Right atrium auricular region (tissue), 2 donors: ENCODE data around the gene NFIX. TPM values are rescaled to one million over a fixed set of nuclear protein-coding genes. Genes with fewer than 3 reads are reported as not detected.

ENCODE experiments used
- DNase-seq: peaks from one replicate; pipeline ENCODE4 v3.0.0-alpha.2; 2019; ENCODE audit warnings: low spot score
- H3K27ac ChIP-seq, 2 donors: fragments of 200-600 bp; sonication (generic); 1 replicate in 1 of 2; 2 replicates in 1 of 2; pipeline ENCODE4 v1.5.1; 2016 to 2019
- H3K27me3 ChIP-seq, 2 donors: fragments of 200-600 bp; sonication (generic); one replicate each; pipeline versions ENCODE4 v1.5.1 to v1.6.0; 2017 to 2019
- H3K36me3 ChIP-seq: fragments of 200-600 bp; sonication (generic); one replicate; pipeline ENCODE4 v1.5.1; 2016
- H3K4me1 ChIP-seq, 2 donors: fragments of 200-600 bp; sonication (generic); one replicate each; pipeline versions ENCODE4 v1.5.1 to v1.6.0; 2017 to 2019
- H3K4me3 ChIP-seq, 2 donors: fragments of 200-600 bp; sonication (generic); 1 replicate in 1 of 2; 2 replicates in 1 of 2; pipeline ENCODE4 v1.5.1; 2017 to 2019; ENCODE audit warnings: mild to moderate bottlenecking in 1 of 2, moderate library complexity in 1 of 2
- H3K9me3 ChIP-seq, 2 donors: fragments of 200-600 bp; sonication (generic); one replicate each; pipeline ENCODE4 v1.5.1; 2019
- total RNA-seq, 2 donors: library from RNA; depleted of rRNA; stranded (reverse); fragments of >200 nt; gene quantifications; one replicate each; pipeline ENCODE4 v1.1.0, GENCODE V29; 2016
- TF ChIP-seq, protein P1 (sequence below), 2 donors: fragments of 200-600 bp; sonication (generic); IDR thresholded peaks; one replicate each; pipeline ENCODE4 v1.5.1; 2019; ENCODE audit warnings: antibody characterized with exemption in 2 of 2

The NFIX gene
- total RNA-seq, 2 donors from 2014 or later, result 56.5 to 69.8 TPM

DNA sequence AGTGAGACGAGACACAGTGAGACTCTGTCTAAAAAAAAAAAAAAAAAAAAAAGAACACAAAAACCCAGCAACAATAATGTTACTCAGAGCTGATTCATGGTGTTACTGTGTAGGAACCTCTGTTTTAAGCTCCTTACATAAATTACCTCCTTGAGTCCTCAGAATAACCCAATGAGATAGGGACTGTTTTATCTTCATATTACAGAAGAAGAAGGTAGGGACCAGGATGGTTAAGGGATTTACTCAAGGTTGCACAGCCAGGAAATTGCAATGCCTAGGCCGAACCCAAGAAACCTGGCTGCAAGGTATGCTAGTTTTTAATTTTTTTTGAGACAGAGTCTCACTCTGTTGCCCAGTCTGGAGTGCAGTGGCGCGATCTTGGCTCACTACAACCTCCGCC, 27.4 kb upstream of the NFIX start:
- H3K36me3 ChIP-seq, result no peaks in the 10 kb centered on the region
- H3K9me3 ChIP-seq, result no peaks in the 10 kb centered on the region
- H3K4me3 ChIP-seq, result no peak overlapping the region
- H3K27me3 ChIP-seq, result no peaks in the 10 kb centered on the region
- H3K4me1 ChIP-seq, result peaks cover 0 to 10% of the 10 kb centered on the region in 2 donors
- DNase-seq, result no peak
- H3K27ac ChIP-seq, result no peak overlapping the region
- TF ChIP-seq, protein P1, sequence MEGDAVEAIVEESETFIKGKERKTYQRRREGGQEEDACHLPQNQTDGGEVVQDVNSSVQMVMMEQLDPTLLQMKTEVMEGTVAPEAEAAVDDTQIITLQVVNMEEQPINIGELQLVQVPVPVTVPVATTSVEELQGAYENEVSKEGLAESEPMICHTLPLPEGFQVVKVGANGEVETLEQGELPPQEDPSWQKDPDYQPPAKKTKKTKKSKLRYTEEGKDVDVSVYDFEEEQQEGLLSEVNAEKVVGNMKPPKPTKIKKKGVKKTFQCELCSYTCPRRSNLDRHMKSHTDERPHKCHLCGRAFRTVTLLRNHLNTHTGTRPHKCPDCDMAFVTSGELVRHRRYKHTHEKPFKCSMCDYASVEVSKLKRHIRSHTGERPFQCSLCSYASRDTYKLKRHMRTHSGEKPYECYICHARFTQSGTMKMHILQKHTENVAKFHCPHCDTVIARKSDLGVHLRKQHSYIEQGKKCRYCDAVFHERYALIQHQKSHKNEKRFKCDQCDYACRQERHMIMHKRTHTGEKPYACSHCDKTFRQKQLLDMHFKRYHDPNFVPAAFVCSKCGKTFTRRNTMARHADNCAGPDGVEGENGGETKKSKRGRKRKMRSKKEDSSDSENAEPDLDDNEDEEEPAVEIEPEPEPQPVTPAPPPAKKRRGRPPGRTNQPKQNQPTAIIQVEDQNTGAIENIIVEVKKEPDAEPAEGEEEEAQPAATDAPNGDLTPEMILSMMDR (IDR thresholded peaks at IDR 0.05), result no peak

DNA sequence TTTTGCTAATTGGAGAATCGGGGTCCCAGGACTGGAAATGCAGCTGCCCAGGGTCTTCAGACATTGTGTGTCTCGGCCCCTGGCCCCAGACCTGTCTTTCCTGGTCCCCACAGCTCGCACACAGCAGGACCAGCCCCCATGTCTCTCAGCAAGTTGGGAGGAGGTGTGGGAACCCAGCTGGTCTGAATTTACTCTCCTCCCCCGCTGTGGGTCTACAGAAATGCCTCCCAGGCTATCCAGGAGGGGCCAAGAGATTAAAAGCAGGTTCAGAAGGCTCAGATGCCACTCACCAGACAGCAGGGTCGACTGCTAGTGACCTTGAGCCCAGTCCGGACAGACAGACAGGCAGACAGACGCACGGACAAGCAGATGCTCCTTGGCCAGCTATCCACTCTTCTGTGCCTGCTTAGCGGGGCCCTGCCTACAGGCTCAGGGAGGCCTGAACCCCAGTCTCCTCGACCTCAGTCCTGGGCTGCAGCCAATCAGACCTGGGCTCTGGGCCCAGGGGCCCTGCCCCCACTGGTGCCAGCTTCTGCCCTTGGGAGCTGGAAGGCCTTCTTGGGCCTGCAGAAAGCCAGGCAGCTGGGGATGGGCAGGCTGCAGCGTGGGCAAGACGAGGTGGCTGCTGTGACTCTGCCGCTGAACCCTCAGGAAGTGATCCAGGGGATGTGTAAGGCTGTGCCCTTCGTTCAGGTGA, 25.8 kb upstream of the NFIX start, which contains the start of gene DAND5:
Gene DAND5 (plus strand): TSS at position 285 of the 697 bp plus-strand sequence. CDS start 85 bp downstream, at position 370.
- Histone ChIP-seq H3K27me3 (no peaks in the 10 kb centered on the region), H3K4me1 (peaks cover 0 to 10% of the 10 kb centered on the region in 2 donors), H3K27ac (peak within 1 kb of the TSS; percentile 78 to 84), H3K4me3 (no peak within 1 kb of the TSS), H3K9me3 (no peaks in the 10 kb centered on the region), H3K36me3 (no peaks in the 10 kb centered on the region)
- no peak for DNase-seq
- TF ChIP-seq, protein P1 (IDR thresholded peaks at IDR 0.05), result no peak

DNA sequence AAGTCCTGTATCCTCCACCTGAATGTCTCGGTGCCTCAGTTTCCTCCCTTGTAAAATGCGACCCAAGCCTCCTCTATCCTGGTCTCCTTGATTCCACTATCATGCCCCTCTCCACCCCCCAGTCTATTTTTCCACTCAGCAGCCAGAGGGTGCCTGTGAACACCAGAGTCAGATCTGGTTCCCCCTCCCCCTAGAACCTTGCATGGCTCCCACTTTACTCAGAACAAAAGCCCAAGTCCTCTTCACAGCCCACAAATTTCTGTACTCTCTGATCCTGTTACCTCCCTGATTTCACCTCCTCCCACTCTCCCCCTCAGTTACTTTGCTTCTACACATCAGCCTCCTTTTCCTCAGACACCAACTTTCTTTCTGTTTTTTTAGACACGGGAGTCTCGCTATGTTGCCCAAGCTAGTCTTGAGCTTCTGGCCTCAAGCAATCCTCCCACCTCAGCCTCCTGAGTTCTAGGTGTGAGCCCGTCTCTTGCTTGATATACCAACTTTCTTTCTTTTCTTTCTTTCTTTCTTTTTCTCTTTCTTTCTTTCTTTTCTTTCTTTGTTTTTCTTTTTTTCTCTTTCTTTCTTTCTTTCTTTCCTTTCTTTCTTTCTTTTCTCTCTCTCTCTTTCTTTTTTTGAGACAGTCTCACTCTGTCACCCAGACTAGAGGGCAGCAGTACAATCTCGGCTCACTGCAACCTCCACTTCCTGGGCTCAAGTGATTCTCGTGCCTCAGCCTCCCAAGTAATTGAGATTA, 25.0 kb upstream of the NFIX start:
- peaks cover 0 to 13% of the 10 kb centered on the region in 2 donors for H3K4me1 ChIP-seq

DNA sequence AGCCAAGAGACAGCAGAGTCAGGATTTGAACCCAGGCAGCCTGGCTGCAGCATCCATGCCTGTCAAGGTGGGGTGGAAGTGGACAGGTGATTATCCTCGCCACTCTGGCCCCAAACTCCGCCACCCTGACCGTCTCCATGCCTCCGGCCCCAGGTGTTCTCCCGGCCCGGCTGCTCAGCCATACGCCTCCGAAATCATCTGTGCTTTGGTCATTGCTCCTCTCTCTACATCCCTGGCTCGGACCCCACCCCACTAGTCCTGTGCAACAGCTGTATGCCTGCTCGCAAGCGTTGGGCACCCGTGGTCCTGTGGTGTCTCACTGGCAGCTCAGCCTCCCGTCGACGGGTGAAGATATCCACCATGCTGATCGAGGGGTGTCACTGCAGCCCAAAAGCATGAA, 22.0 kb upstream of the NFIX start:
- DNase-seq, result no peak

More for the DNA sequence above, 25.0 kb upstream of the NFIX start:
- no peak for DNase-seq
- H3K27me3 ChIP-seq, result no peaks in the 10 kb centered on the region
- no peak overlapping the region for H3K4me3 ChIP-seq
- TF ChIP-seq, protein P1 (IDR thresholded peaks at IDR 0.05), result no peak
- no peaks in the 10 kb centered on the region for H3K36me3 ChIP-seq
- H3K27ac ChIP-seq, result peak overlapping the region; percentile 78 to 84
- no peaks in the 10 kb centered on the region for H3K9me3 ChIP-seq

DNA sequence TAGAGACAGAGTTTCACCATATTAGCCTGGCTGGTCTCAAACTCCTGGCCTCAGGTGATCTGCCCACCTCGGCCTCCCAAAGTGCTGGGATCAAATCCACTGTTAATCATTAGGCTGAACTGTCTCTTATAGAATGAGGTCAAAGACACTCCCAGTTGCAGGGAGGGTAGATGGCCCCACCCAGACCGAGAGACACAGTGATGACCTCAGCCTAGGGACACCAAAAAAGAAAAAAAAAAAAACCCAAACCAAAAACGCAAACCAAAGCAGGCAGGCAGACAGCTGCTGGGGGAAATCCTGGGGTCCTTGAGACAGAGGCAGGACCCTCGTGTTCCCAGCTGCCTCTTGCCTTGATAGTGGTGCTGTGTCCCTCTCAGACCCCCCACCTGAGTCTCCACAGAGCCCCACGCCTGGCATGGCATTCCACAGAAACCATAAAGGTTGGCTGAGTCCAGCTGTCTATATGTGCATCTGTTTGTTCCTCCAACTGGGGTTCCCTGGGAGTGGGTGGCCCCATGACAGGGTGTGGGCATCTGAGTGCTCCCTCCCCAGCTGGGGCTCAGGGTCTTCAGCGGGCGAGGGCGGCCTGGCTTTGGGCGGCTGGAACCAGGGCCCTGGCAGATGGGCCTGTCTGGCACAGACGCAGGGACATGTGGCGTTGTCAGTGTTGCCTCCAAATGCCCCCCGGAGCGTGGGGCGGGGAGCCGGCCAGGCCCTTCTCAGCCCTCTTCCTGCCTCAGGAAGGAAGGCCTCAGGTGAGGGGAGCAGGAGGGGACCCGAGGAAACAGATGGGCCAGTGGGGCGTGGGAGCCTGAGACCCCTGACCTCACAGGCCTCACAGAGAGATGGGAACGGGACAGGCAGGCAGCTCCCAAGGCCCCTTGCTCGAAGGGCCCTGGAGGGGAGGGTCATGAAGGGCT, 20.7 kb upstream of the NFIX start:
- Histone ChIP-seq H3K27me3 (no peaks in the 10 kb centered on the region), H3K27ac (no peak overlapping the region), H3K36me3 (no peaks in the 10 kb centered on the region), H3K4me1 (peaks cover 0 to 12% of the 10 kb centered on the region in 2 donors), H3K4me3 (no peak overlapping the region), H3K9me3 (no peaks in the 10 kb centered on the region)
- TF ChIP-seq, protein P1 (IDR thresholded peaks at IDR 0.05), result no peak
- no peak for DNase-seq

More for the DNA sequence above, 22.0 kb upstream of the NFIX start:
- H3K9me3 ChIP-seq, result no peaks in the 10 kb centered on the region
- no peaks in the 10 kb centered on the region for H3K27me3 ChIP-seq
- H3K4me1 ChIP-seq, result peaks cover 0 to 12% of the 10 kb centered on the region in 2 donors
- no peak overlapping the region for H3K27ac ChIP-seq
- H3K4me3 ChIP-seq, result no peak overlapping the region
- no peaks in the 10 kb centered on the region for H3K36me3 ChIP-seq
- TF ChIP-seq, protein P1 (IDR thresholded peaks at IDR 0.05), result no peak
